ENCODE results near the gene UBR2. TPM values are rescaled to one million over a fixed set of nuclear protein-coding genes. Genes with fewer than 3 reads are reported as not detected.

The UBR2 gene
- total and polyA plus RNA-seq, 2 of the 13 experiments (the other 11 are each of a cell fraction or from before 2014, with no cell fraction given): 17.6 to 29.3 TPM

DNA sequence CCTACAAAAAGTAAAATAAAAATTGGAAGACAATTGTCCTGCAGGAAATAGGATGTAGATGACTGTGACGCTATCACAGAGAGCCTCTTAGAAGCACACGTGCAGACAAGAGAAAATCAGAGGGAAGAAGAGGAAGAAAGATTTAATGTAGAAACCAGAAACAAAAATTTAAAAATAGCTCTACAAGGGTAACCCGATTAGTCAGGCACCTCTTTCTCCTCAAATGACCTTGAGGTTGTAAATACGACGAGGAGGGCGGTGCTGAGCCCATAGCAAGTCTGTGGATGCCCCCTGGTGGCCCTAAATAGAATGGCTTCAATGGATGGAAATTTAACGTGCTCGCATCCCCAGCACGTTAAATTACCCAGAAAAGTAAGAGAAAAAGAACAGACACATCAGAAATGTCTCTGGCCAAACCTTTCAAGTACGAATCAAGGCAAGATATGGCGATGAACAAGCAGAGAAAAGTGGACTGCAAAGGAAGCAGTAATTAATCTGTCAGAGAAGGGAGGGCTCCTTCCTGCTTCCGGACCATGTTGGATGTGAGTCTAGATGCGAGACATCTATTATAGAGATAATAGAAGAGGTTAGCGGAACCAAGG, 162.8 kb downstream of the UBR2 start (continued):
- TF ChIP-seq ZNF235 (CRISPR knock-in tag; IDR thresholded peaks at IDR 0.05; ENCODE audit: borderline replicate concordance) (no peak), KLF16 (CRISPR knock-in tag; IDR thresholded peaks at IDR 0.05) (no peak), KMT2B (CRISPR knock-in tag; IDR thresholded peaks at IDR 0.05) (no peak), ZSCAN30 (CRISPR knock-in tag; IDR thresholded peaks at IDR 0.05) (no peak), ONECUT2 (CRISPR knock-in tag; IDR thresholded peaks at IDR 0.05) (no peak), NCOA5 (CRISPR knock-in tag; IDR thresholded peaks at IDR 0.05) (no peak), RBM22 (optimal IDR thresholded peaks at IDR 0.05; ENCODE audit: low read length) (no peak), IRX3 (CRISPR knock-in tag; IDR thresholded peaks at IDR 0.05; ENCODE audit: borderline replicate concordance, low read depth) (no peak), ZMYM3 (CRISPR knock-in tag; IDR thresholded peaks at IDR 0.05) (no peak), MBNL3 (CRISPR knock-in tag; conservative IDR thresholded peaks at IDR 0.05) (no peak), HNF4A (CRISPR knock-in tag; IDR thresholded peaks at IDR 0.05) (no peak), U2AF1 (optimal IDR thresholded peaks at IDR 0.05; ENCODE audit: low read depth, low read length) (no peak), ZNF431 (CRISPR knock-in tag; IDR thresholded peaks at IDR 0.05; ENCODE audit: borderline replicate concordance, low read depth) (no peak), ZEB1 (IDR thresholded peaks at IDR 0.05; ENCODE audit: insufficient replicate concordance, low read depth) (no peak)
- TF ChIP-seq, protein P1, sequence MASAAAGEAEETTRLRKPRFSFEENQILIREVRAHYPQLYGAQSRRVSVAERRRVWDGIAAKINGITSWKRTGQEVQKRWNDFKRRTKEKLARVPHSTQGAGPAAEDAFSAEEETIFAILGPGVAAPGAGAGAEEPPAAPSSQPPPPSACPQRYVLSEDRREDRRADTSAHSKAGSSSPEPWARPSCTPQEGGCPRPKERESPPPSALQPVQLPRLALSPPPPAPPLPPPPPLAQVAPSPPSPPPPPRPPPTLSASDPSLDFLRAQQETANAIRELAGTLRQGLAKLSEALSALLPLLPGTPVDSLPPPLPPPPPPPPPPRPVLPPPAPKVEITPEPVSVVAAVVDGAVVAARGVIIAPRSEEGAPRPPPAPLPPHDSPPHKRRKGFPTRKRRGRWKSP (CRISPR knock-in tag; IDR thresholded peaks at IDR 0.05): no peak
- TF ChIP-seq, protein P2, sequence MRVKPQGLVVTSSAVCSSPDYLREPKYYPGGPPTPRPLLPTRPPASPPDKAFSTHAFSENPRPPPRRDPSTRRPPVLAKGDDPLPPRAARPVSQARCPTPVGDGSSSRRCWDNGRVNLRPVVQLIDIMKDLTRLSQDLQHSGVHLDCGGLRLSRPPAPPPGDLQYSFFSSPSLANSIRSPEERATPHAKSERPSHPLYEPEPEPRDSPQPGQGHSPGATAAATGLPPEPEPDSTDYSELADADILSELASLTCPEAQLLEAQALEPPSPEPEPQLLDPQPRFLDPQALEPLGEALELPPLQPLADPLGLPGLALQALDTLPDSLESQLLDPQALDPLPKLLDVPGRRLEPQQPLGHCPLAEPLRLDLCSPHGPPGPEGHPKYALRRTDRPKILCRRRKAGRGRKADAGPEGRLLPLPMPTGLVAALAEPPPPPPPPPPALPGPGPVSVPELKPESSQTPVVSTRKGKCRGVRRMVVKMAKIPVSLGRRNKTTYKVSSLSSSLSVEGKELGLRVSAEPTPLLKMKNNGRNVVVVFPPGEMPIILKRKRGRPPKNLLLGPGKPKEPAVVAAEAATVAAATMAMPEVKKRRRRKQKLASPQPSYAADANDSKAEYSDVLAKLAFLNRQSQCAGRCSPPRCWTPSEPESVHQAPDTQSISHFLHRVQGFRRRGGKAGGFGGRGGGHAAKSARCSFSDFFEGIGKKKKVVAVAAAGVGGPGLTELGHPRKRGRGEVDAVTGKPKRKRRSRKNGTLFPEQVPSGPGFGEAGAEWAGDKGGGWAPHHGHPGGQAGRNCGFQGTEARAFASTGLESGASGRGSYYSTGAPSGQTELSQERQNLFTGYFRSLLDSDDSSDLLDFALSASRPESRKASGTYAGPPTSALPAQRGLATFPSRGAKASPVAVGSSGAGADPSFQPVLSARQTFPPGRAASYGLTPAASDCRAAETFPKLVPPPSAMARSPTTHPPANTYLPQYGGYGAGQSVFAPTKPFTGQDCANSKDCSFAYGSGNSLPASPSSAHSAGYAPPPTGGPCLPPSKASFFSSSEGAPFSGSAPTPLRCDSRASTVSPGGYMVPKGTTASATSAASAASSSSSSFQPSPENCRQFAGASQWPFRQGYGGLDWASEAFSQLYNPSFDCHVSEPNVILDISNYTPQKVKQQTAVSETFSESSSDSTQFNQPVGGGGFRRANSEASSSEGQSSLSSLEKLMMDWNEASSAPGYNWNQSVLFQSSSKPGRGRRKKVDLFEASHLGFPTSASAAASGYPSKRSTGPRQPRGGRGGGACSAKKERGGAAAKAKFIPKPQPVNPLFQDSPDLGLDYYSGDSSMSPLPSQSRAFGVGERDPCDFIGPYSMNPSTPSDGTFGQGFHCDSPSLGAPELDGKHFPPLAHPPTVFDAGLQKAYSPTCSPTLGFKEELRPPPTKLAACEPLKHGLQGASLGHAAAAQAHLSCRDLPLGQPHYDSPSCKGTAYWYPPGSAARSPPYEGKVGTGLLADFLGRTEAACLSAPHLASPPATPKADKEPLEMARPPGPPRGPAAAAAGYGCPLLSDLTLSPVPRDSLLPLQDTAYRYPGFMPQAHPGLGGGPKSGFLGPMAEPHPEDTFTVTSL (CRISPR knock-in tag; IDR thresholded peaks at IDR 0.05; ENCODE audit: borderline replicate concordance): no peak; the same call in 1 of the 2 replicates
- TF ChIP-seq, protein P3, sequence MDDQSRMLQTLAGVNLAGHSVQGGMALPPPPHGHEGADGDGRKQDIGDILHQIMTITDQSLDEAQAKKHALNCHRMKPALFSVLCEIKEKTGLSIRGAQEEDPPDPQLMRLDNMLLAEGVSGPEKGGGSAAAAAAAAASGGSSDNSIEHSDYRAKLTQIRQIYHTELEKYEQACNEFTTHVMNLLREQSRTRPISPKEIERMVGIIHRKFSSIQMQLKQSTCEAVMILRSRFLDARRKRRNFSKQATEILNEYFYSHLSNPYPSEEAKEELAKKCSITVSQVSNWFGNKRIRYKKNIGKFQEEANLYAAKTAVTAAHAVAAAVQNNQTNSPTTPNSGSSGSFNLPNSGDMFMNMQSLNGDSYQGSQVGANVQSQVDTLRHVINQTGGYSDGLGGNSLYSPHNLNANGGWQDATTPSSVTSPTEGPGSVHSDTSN (CRISPR knock-in tag; IDR thresholded peaks at IDR 0.05; ENCODE audit: borderline replicate concordance): no peak
- TF ChIP-seq, protein P4, sequence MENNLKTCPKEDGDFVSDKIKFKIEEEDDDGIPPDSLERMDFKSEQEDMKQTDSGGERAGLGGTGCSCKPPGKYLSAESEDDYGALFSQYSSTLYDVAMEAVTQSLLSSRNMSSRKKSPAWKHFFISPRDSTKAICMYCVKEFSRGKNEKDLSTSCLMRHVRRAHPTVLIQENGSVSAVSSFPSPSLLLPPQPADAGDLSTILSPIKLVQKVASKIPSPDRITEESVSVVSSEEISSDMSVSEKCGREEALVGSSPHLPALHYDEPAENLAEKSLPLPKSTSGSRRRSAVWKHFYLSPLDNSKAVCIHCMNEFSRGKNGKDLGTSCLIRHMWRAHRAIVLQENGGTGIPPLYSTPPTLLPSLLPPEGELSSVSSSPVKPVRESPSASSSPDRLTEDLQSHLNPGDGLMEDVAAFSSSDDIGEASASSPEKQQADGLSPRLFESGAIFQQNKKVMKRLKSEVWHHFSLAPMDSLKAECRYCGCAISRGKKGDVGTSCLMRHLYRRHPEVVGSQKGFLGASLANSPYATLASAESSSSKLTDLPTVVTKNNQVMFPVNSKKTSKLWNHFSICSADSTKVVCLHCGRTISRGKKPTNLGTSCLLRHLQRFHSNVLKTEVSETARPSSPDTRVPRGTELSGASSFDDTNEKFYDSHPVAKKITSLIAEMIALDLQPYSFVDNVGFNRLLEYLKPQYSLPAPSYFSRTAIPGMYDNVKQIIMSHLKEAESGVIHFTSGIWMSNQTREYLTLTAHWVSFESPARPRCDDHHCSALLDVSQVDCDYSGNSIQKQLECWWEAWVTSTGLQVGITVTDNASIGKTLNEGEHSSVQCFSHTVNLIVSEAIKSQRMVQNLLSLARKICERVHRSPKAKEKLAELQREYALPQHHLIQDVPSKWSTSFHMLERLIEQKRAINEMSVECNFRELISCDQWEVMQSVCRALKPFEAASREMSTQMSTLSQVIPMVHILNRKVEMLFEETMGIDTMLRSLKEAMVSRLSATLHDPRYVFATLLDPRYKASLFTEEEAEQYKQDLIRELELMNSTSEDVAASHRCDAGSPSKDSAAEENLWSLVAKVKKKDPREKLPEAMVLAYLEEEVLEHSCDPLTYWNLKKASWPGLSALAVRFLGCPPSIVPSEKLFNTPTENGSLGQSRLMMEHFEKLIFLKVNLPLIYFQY (CRISPR knock-in tag; IDR thresholded peaks at IDR 0.05; ENCODE audit: borderline replicate concordance): no peak
